Activated CD8-positive, alpha-beta T cell treated with anti-CD3 and anti-CD28 coated beads for 36 hours (primary cell): ENCODE data around the gene VCPKMT. TPM values are rescaled to one million over a fixed set of nuclear protein-coding genes. Genes with fewer than 3 reads are reported as not detected.
"Not testable (repeated sequence)": the region's sequence is repeated elsewhere in the genome, so short reads cannot be mapped to it uniquely, and the experiment has no call there.

Experiments used
- ATAC-seq: fragments of 200-7000 bp; cut with Tn5 transposase; one replicate; pipeline ENCODE4 v1.10.0; 2021; ENCODE audit warnings: mild to moderate bottlenecking, moderate library complexity
- CTCF ChIA-PET: fragments of 350-600 bp; sonication (Branson Sonifier 250); formaldehyde crosslinking; loops from one replicate; lab custom pipeline; 2021; ENCODE audit warnings: antibody characterized with exemption; lab: Charles Lee
- POLR2A ChIA-PET: fragments of 350-600 bp; sonication (Branson Sonifier 250); formaldehyde crosslinking; loops from one replicate; lab custom pipeline; 2021; ENCODE audit warnings: antibody characterized with exemption; lab: Charles Lee
- DNase-seq: peaks from one replicate; pipeline ENCODE4 v3.0.0-alpha.2; 2020
- H3K27ac Mint-ChIP-seq: one replicate; pipeline ENCODE4 v1.8.0; 2021; ENCODE audit warnings: mild to moderate bottlenecking, mixed read lengths
- H3K27me3 Mint-ChIP-seq: one replicate; pipeline ENCODE4 v1.8.0; 2021; ENCODE audit warnings: mixed read lengths
- H3K36me3 Mint-ChIP-seq: one replicate; pipeline ENCODE4 v1.8.0; 2021; ENCODE audit warnings: low read depth, mixed read lengths
- H3K4me1 Mint-ChIP-seq: one replicate; pipeline ENCODE4 v1.8.0; 2021; ENCODE audit warnings: low read depth, mixed read lengths
- H3K4me3 Mint-ChIP-seq: one replicate; pipeline ENCODE4 v1.8.0; 2021; ENCODE audit warnings: mild to moderate bottlenecking, moderate library complexity, mixed read lengths
- H3K9me3 Mint-ChIP-seq: one replicate; pipeline ENCODE4 v1.8.0; 2021; ENCODE audit warnings: mixed read lengths
- CTCF ChIP-seq: fragments of 200-600 bp; IDR thresholded peaks from one replicate; pipeline ENCODE4 v1.8.0; 2022; ENCODE audit warnings: antibody characterized with exemption, mild to moderate bottlenecking
- intact Hi-C: fragments of 100-400 bp; cut with micrococcal nuclease; formaldehyde crosslinking; loops from one replicate; pipeline ENCODE4 v1.10.0; 2022
- total RNA-seq, 2 experiments: library from RNA; stranded (reverse); gene quantifications; one replicate each; pipeline ENCODE4 v1.2.3, GENCODE V29; 2021

Gene VCPKMT
- total RNA-seq, 2 experiments from 2014 or later, result 11.4 to 11.6 TPM

- Mint-ChIP-seq H3K9me3 (no peaks in the 10 kb centered on the region), H3K4me1 (peaks cover 87% of the 10 kb centered on the region), H3K27me3 (no peaks in the 10 kb centered on the region), H3K36me3 (peaks cover 14% of the 10 kb centered on the region), H3K4me3 (peak overlapping the region; percentile 83), H3K27ac (peak overlapping the region; percentile 98)
- no peak for TF ChIP-seq CTCF
- intact Hi-C loops, result loop anchor here (5.0 kb wide), 1 partner anchor 187 kb away; no protein-coding TSS in a partner anchor
- ChIA-PET CTCF (interaction anchor here (1.3 to 1.4 kb wide), 3 partner anchors 20 to 46 kb away, joined by 3 to 7 read pairs (median 4); no protein-coding TSS in a partner anchor), POLR2A (interaction anchor here (1.0 to 5.5 kb wide), 6 partner anchors 9 to 222 kb away, joined by 3 to 47 read pairs (median 6); partner anchors contain the start of gene ARF6)
- DNase-seq (no peak), ATAC-seq (no peak)
Measured at GRCh38 chr14:50084666-50085065, 31.7 kb downstream of the VCPKMT start.

- no peaks in the 10 kb centered on the region for H3K9me3 Mint-ChIP-seq
- peak; percentile 68 for ATAC-seq
- H3K4me1 Mint-ChIP-seq, result peaks cover 84% of the 10 kb centered on the region
- peak overlapping the region; percentile 83 for H3K4me3 Mint-ChIP-seq
- intact Hi-C loops, result loop anchor here (1.0 to 5.0 kb wide), 3 partner anchors 21 to 186 kb away; no protein-coding TSS in a partner anchor
- H3K27me3 Mint-ChIP-seq, result no peaks in the 10 kb centered on the region
- no peak for TF ChIP-seq CTCF
- ChIA-PET POLR2A (interaction anchor here (0.6 to 5.5 kb wide), 23 partner anchors 9 to 221 kb away, joined by 3 to 67 read pairs (median 8); partner anchors contain the start of genes ARF6 and VCPKMT), CTCF (interaction anchor here (1.0 to 3.4 kb wide), 11 partner anchors 12 to 231 kb away, joined by 3 to 30 read pairs (median 6); partner anchors contain the start of gene NEMF)
- DNase-seq, result peak; percentile 80
- peaks cover 17% of the 10 kb centered on the region for H3K36me3 Mint-ChIP-seq
- H3K27ac Mint-ChIP-seq, result peak overlapping the region; percentile 98
Measured at GRCh38 chr14:50083467-50084337, 32.7 kb downstream of the VCPKMT start.

- H3K27ac Mint-ChIP-seq, result peak overlapping the region; percentile 98
- H3K27me3 Mint-ChIP-seq, result no peaks in the 10 kb centered on the region
- no peak for TF ChIP-seq CTCF
- intact Hi-C loops, result loop anchor here (1.0 to 5.0 kb wide), 3 partner anchors 21 to 186 kb away; no protein-coding TSS in a partner anchor
- H3K36me3 Mint-ChIP-seq, result peaks cover 22% of the 10 kb centered on the region
- ChIA-PET CTCF (interaction anchor here (1.0 to 3.4 kb wide), 19 partner anchors 11 to 230 kb away, joined by 3 to 30 read pairs (median 6); partner anchors contain the start of gene NEMF), POLR2A (interaction anchor here (0.7 to 3.9 kb wide), 27 partner anchors 8 to 231 kb away, joined by 3 to 67 read pairs (median 7); partner anchors contain the start of genes ARF6 and VCPKMT)
- ATAC-seq, result peak; percentile 70
- H3K4me1 Mint-ChIP-seq, result peaks cover 77% of the 10 kb centered on the region
- DNase-seq, result peak; percentile 96
- H3K9me3 Mint-ChIP-seq, result no peaks in the 10 kb centered on the region
- H3K4me3 Mint-ChIP-seq, result peak overlapping the region; percentile 83
Measured at GRCh38 chr14:50082784-50083466, 33.4 kb downstream of the VCPKMT start.

GRCh38 chr14:50082308-50082742, 34.0 kb downstream of the VCPKMT start:
- Mint-ChIP-seq H3K4me3 (peak overlapping the region; percentile 83), H3K4me1 (peaks cover 73% of the 10 kb centered on the region), H3K27me3 (no peaks in the 10 kb centered on the region), H3K27ac (peak overlapping the region; percentile 98), H3K9me3 (no peaks in the 10 kb centered on the region), H3K36me3 (peaks cover 23% of the 10 kb centered on the region)
- intact Hi-C loops, result loop anchor here (5.0 kb wide), 1 partner anchor 185 kb away; no protein-coding TSS in a partner anchor
- peak; percentile 34 for ATAC-seq
- CTCF ChIA-PET, result interaction anchor here (0.6 to 3.4 kb wide), 20 partner anchors 10 to 229 kb away, joined by 3 to 30 read pairs (median 6); no protein-coding TSS in a partner anchor
- POLR2A ChIA-PET, result interaction anchor here (0.6 to 3.9 kb wide), 28 partner anchors 9 to 461 kb away, joined by 3 to 67 read pairs (median 6); partner anchors contain the start of genes ARF6 and VCPKMT
- no peak for TF ChIP-seq CTCF
- peak; percentile 90 for DNase-seq

GRCh38 chr14:50079103-50079502, 37.3 kb downstream of the VCPKMT start:
- not testable (repeated sequence) for DNase-seq
- H3K36me3 Mint-ChIP-seq, result peaks cover 25% of the 10 kb centered on the region

GRCh38 chr14:50073663-50074062, 42.7 kb downstream of the VCPKMT start:
- POLR2A ChIA-PET, result interaction anchor here (1.2 kb wide), 1 partner anchor 12 kb away, joined by 3 read pairs; no protein-coding TSS in a partner anchor
- H3K36me3 Mint-ChIP-seq, result peaks cover 19% of the 10 kb centered on the region
- ATAC-seq, DNase-seq, H3K27ac Mint-ChIP-seq, H3K9me3 Mint-ChIP-seq, CTCF ChIA-PET, H3K27me3 Mint-ChIP-seq, H3K4me3 Mint-ChIP-seq, intact Hi-C loops: not testable (repeated sequence)
- H3K4me1 Mint-ChIP-seq, result peaks cover 47% of the 10 kb centered on the region

More at GRCh38 chr14:50079103-50079502, 37.3 kb downstream of the VCPKMT start:
- H3K9me3 Mint-ChIP-seq, H3K27me3 Mint-ChIP-seq, intact Hi-C loops, CTCF ChIA-PET, H3K4me3 Mint-ChIP-seq, H3K27ac Mint-ChIP-seq, POLR2A ChIA-PET, ATAC-seq: not testable (repeated sequence)
- H3K4me1 Mint-ChIP-seq, result peaks cover 61% of the 10 kb centered on the region
